HepG2 (cell line): ENCODE measurements around the gene SLC22A23.

Experiments
- CTCF ChIP-seq: sonication (generic); formaldehyde crosslinking; IDR thresholded peaks from 2 replicates; pipeline ENCODE4 v1.5.0; 2020; ENCODE audit warnings: mild to moderate bottlenecking, missing genetic modification reagents, moderate library complexity
- TCF12 ChIP-seq, 2 experiments: fragments of 450-650 bp in 1 of 2; sonication (generic) in 1 of 2; formaldehyde crosslinking in 1 of 2; IDR thresholded peaks; 2 replicates each; pipeline versions ENCODE4 v1.6.1 to v1.8.0; 2017 to 2022; ENCODE audit warnings: antibody characterized with exemption in 1 of 2, mild to moderate bottlenecking in 1 of 2, missing genetic modification reagents in 1 of 2, moderate library complexity in 1 of 2

GRCh38 chr6:3471711-3472110 is 14.9 kb upstream of the SLC22A23 start:
- no peak for TF ChIP-seq TCF12 (IDR thresholded peaks at IDR 0.05)
- no peak for TF ChIP-seq TCF12 (CRISPR knock-in tag; IDR thresholded peaks at IDR 0.05)
- no peak for TF ChIP-seq CTCF
